Nephron (organoid): ENCODE data around the gene ERG.

ENCODE experiments used
- H3K27ac Mint-ChIP-seq, 3 experiments: 2 replicates each; pipeline ENCODE4 v1.8.0; 2020; ENCODE audit warnings: mixed read lengths in 3 of 3, mild to moderate bottlenecking in 2 of 3, moderate library complexity in 1 of 3
- H3K27me3 Mint-ChIP-seq: 2 replicates; pipeline ENCODE4 v1.8.0; 2021; ENCODE audit warnings: low read depth, mild to moderate bottlenecking, moderate library complexity, mixed read lengths
- H3K36me3 Mint-ChIP-seq: 2 replicates; pipeline ENCODE4 v1.8.0; 2020; ENCODE audit warnings: low read depth, mixed read lengths
- H3K4me1 Mint-ChIP-seq: 2 replicates; pipeline ENCODE4 v1.8.0; 2020; ENCODE audit warnings: mixed read lengths
- H3K4me3 Mint-ChIP-seq, 3 experiments: 2 replicates each; pipeline ENCODE4 v1.8.0; 2020; ENCODE audit warnings: mild to moderate bottlenecking in 3 of 3, mixed read lengths in 3 of 3, moderate library complexity in 2 of 3
- H3K9me3 Mint-ChIP-seq: 2 replicates; pipeline ENCODE4 v1.8.0; 2020; ENCODE audit warnings: mixed read lengths
- CTCF ChIP-seq, 3 experiments: fragments of 200-600 bp; sonication (generic); IDR thresholded peaks; one replicate each; pipeline ENCODE4 v1.5.0; 2021; ENCODE audit warnings: antibody characterized with exemption in 3 of 3; ENCODE audit not compliant: unreplicated experiment in 3 of 3

ERG gene

GRCh38 chr21:38334866-38335265, 163.4 kb downstream of the ERG start:
- H3K27ac Mint-ChIP-seq = no peak overlapping the region
- H3K27me3 Mint-ChIP-seq = peaks cover 14% of the 10 kb centered on the region
- H3K4me1 Mint-ChIP-seq = peaks cover 10% of the 10 kb centered on the region
- H3K4me3 Mint-ChIP-seq = no peak overlapping the region
- no peak for TF ChIP-seq CTCF (IDR thresholded peaks at IDR 0.05; ENCODE audit: unreplicated experiment in 3 of 3)
- no peaks in the 10 kb centered on the region for H3K36me3 Mint-ChIP-seq
- H3K9me3 Mint-ChIP-seq = no peaks in the 10 kb centered on the region

DNA sequence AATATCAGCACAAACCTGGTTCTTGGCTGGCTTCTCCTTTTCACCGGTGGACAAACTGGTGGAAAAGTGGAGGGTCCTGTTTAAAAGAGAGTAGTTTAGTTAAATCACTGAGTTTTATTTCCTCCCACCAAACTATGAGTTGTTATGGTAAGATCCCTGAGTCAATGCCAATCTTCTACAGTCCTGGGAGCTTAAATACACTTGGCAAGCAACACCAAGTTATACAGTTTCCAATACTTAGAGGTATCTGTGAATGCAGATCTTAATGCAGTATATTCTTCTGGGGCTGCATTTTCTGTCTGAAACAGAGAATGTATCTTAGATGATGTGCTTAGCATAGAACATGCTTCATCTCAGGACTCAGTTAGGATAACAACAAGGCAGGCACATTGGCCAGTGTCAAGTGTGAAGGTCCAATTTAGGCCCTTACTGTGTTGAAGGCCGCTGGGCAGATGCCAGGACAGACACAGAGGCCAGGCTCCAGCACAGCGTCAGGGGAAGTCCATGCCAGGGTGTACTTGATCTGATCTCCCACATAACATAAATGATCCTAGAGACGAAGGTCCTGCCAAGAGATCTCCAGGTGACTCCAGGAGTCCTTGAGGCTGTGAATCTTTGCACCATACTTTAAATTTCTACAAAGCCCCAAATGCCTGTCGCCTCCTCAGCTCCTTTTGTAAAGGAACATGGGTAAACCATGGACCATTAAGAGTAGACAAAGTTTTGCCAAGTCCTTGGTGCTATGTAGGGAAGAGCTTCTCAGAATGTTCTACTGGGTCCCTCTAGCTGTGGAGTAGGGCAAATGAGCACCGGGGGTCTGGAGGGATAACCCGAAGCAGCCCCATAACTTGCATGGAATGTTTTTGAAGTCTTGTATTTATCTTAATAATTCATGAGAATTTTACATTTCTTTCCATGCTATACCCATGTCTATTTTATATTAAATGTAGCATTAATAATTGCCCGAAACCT, 164.7 kb downstream of the ERG start:
- Mint-ChIP-seq H3K27me3 (peaks cover 14% of the 10 kb centered on the region), H3K9me3 (no peaks in the 10 kb centered on the region), H3K27ac (peak overlapping the region in 2 of 3 experiments; percentile 13 to 83), H3K36me3 (no peaks in the 10 kb centered on the region), H3K4me3 (no peak overlapping the region), H3K4me1 (peaks cover 10% of the 10 kb centered on the region)
- peak in 1 of 3 experiments; percentile 14 for TF ChIP-seq CTCF (IDR thresholded peaks at IDR 0.05; ENCODE audit: unreplicated experiment in 3 of 3)

- Mint-ChIP-seq H3K4me3 (no peak overlapping the region), H3K4me1 (peaks cover 25% of the 10 kb centered on the region), H3K9me3 (no peaks in the 10 kb centered on the region), H3K36me3 (no peaks in the 10 kb centered on the region), H3K27ac (no peak overlapping the region), H3K27me3 (peaks cover 9% of the 10 kb centered on the region)
- TF ChIP-seq CTCF (IDR thresholded peaks at IDR 0.05; ENCODE audit: unreplicated experiment in 3 of 3) = no peak
Measured at GRCh38 chr21:38330666-38331065, 167.6 kb downstream of the ERG start.
